Measurements from ENCODE around the gene ICE2. TPM values are rescaled to one million over a fixed set of nuclear protein-coding genes. Genes with fewer than 3 reads are reported as not detected.

ICE2 gene
- total and polyA plus RNA-seq, 2 of the 8 experiments (the other 6 are each of a cell fraction or from before 2014, with no cell fraction given), result 40.0 to 87.3 TPM

DNA sequence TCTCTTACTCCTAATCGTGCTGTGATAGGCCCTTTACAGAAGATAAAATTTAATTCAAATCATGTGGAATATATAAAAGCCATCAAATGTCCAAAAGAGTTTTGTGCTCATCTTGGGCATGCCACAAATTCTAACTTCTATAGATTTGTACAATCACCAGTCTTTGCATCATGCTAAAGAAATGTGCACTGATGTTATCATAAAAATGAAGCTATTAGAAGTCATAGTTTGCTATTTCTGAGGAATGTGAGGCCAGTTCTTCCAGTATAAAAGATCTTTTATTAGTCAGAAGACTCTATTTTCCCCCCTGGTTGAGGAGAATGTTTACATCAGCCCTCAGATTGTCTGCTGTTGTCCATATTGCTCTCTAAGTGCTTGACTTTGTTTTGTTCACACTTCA is 79.0 kb downstream of the ICE2 start (continued):
- TF ChIP-seq, protein P1, sequence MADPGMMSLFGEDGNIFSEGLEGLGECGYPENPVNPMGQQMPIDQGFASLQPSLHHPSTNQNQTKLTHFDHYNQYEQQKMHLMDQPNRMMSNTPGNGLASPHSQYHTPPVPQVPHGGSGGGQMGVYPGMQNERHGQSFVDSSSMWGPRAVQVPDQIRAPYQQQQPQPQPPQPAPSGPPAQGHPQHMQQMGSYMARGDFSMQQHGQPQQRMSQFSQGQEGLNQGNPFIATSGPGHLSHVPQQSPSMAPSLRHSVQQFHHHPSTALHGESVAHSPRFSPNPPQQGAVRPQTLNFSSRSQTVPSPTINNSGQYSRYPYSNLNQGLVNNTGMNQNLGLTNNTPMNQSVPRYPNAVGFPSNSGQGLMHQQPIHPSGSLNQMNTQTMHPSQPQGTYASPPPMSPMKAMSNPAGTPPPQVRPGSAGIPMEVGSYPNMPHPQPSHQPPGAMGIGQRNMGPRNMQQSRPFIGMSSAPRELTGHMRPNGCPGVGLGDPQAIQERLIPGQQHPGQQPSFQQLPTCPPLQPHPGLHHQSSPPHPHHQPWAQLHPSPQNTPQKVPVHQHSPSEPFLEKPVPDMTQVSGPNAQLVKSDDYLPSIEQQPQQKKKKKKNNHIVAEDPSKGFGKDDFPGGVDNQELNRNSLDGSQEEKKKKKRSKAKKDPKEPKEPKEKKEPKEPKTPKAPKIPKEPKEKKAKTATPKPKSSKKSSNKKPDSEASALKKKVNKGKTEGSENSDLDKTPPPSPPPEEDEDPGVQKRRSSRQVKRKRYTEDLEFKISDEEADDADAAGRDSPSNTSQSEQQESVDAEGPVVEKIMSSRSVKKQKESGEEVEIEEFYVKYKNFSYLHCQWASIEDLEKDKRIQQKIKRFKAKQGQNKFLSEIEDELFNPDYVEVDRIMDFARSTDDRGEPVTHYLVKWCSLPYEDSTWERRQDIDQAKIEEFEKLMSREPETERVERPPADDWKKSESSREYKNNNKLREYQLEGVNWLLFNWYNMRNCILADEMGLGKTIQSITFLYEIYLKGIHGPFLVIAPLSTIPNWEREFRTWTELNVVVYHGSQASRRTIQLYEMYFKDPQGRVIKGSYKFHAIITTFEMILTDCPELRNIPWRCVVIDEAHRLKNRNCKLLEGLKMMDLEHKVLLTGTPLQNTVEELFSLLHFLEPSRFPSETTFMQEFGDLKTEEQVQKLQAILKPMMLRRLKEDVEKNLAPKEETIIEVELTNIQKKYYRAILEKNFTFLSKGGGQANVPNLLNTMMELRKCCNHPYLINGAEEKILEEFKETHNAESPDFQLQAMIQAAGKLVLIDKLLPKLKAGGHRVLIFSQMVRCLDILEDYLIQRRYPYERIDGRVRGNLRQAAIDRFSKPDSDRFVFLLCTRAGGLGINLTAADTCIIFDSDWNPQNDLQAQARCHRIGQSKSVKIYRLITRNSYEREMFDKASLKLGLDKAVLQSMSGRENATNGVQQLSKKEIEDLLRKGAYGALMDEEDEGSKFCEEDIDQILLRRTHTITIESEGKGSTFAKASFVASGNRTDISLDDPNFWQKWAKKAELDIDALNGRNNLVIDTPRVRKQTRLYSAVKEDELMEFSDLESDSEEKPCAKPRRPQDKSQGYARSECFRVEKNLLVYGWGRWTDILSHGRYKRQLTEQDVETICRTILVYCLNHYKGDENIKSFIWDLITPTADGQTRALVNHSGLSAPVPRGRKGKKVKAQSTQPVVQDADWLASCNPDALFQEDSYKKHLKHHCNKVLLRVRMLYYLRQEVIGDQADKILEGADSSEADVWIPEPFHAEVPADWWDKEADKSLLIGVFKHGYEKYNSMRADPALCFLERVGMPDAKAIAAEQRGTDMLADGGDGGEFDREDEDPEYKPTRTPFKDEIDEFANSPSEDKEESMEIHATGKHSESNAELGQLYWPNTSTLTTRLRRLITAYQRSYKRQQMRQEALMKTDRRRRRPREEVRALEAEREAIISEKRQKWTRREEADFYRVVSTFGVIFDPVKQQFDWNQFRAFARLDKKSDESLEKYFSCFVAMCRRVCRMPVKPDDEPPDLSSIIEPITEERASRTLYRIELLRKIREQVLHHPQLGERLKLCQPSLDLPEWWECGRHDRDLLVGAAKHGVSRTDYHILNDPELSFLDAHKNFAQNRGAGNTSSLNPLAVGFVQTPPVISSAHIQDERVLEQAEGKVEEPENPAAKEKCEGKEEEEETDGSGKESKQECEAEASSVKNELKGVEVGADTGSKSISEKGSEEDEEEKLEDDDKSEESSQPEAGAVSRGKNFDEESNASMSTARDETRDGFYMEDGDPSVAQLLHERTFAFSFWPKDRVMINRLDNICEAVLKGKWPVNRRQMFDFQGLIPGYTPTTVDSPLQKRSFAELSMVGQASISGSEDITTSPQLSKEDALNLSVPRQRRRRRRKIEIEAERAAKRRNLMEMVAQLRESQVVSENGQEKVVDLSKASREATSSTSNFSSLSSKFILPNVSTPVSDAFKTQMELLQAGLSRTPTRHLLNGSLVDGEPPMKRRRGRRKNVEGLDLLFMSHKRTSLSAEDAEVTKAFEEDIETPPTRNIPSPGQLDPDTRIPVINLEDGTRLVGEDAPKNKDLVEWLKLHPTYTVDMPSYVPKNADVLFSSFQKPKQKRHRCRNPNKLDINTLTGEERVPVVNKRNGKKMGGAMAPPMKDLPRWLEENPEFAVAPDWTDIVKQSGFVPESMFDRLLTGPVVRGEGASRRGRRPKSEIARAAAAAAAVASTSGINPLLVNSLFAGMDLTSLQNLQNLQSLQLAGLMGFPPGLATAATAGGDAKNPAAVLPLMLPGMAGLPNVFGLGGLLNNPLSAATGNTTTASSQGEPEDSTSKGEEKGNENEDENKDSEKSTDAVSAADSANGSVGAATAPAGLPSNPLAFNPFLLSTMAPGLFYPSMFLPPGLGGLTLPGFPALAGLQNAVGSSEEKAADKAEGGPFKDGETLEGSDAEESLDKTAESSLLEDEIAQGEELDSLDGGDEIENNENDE (IDR thresholded peaks at IDR 0.05; ENCODE audit: insufficient replicate concordance, low read length), result no peak
- no peak for TF ChIP-seq CBX5 (IDR thresholded peaks at IDR 0.05; ENCODE audit: low read depth, low read length)
- TF ChIP-seq BCL11A (IDR thresholded peaks at IDR 0.05; ENCODE audit: low read depth in 2 of 2, low read length in 2 of 2), result no peak
- no peak for TF ChIP-seq TAF1 (IDR thresholded peaks at IDR 0.05; ENCODE audit: low read depth, low read length)
- no peak for TF ChIP-seq GTF2F1 (IDR thresholded peaks at IDR 0.05; ENCODE audit: borderline replicate concordance, low read depth, low read length)
- no peak for TF ChIP-seq RAD21 (IDR thresholded peaks at IDR 0.05 in 1 of 2, conservative IDR thresholded peaks at IDR 0.05 in 1 of 2; ENCODE audit: low read depth in 2 of 2, low read length in 2 of 2)
- no peak for TF ChIP-seq SRF (IDR thresholded peaks at IDR 0.05; ENCODE audit: low read depth, low read length)
- no peak for TF ChIP-seq MAFK (IDR thresholded peaks at IDR 0.05; ENCODE audit: low read depth, low read length)

All from H1 (cell line).